Keratinocyte (primary cell): Measurements from ENCODE around the gene SASH1. TPM values are rescaled to one million over a fixed set of nuclear protein-coding genes. Genes with fewer than 3 reads are reported as not detected.

Experiments
- DNase-seq: peaks from one replicate; pipeline ENCODE4 v3.0.0-alpha.2; 2011; ENCODE audit warnings: low read depth, missing footprints, low spot score
- FAIRE-seq: peaks from 2 replicates; lab custom pipeline; 2011; peaks lifted over from hg19 to GRCh38; lab: Jason Lieb, UNC
- H2AFZ ChIP-seq: 2 replicates; pipeline ENCODE4 v1.6.0; 2012; ENCODE audit warnings: low read length, control low read depth, inconsistent platforms; ENCODE audit not compliant: control insufficient read depth
- H3K27ac ChIP-seq: 2 replicates; pipeline ENCODE4 v1.5.1; 2011; ENCODE audit warnings: low read length; ENCODE audit not compliant: control insufficient read depth, insufficient read depth
- H3K27me3 ChIP-seq: 3 replicates; pipeline ENCODE4 v1.6.0; 2011; ENCODE audit warnings: low read length; ENCODE audit not compliant: control insufficient read depth, insufficient read depth; ENCODE audit errors: extremely low read depth
- H3K36me3 ChIP-seq, 2 experiments: 2 replicates in 1 of 2; 3 replicates in 1 of 2; pipeline ENCODE4 v1.5.1; 2011; ENCODE audit warnings: low read length in 2 of 2, mild to moderate bottlenecking in 1 of 2; ENCODE audit not compliant: control insufficient read depth in 2 of 2, insufficient read depth in 2 of 2; ENCODE audit errors: extremely low read depth in 1 of 2
- H3K4me1 ChIP-seq: 3 replicates; pipeline ENCODE4 v1.5.1; 2011; ENCODE audit warnings: low read length; ENCODE audit not compliant: control insufficient read depth, insufficient read depth; ENCODE audit errors: extremely low read depth
- H3K4me2 ChIP-seq: 3 replicates; pipeline ENCODE4 v1.6.0; 2011; ENCODE audit warnings: low read depth, low read length; ENCODE audit not compliant: control insufficient read depth, insufficient read depth; ENCODE audit errors: extremely low read depth
- H3K4me3 ChIP-seq, 3 experiments: fragments of 200-600 bp in 1 of 3; sonication (generic) in 1 of 3; 2 replicates in 2 of 3; 3 replicates in 1 of 3; pipeline ENCODE4 v1.5.1; 2011 to 2016; ENCODE audit warnings: low read length in 3 of 3, mild to moderate bottlenecking in 3 of 3, control low read depth in 2 of 3, inconsistent platforms in 1 of 3, low read depth in 1 of 3, mixed read lengths in 1 of 3, mixed run types in 1 of 3, moderate library complexity in 1 of 3; ENCODE audit not compliant: control insufficient read depth in 2 of 3, insufficient read depth in 2 of 3; ENCODE audit errors: extremely low read depth in 1 of 3
- H3K79me2 ChIP-seq: 2 replicates; pipeline ENCODE4 v1.6.0; 2012; ENCODE audit warnings: low read length; ENCODE audit not compliant: control insufficient read depth, insufficient read depth
- H3K9ac ChIP-seq: 3 replicates; pipeline ENCODE4 v1.6.0; 2011; ENCODE audit warnings: low read length; ENCODE audit not compliant: control insufficient read depth, insufficient read depth; ENCODE audit errors: extremely low read depth
- H3K9me1 ChIP-seq: 3 replicates; pipeline ENCODE4 v1.6.0; 2011; ENCODE audit warnings: low read length; ENCODE audit not compliant: control insufficient read depth, insufficient read depth; ENCODE audit errors: extremely low read depth
- H3K9me3 ChIP-seq: 2 replicates; pipeline ENCODE4 v1.5.1; 2012; ENCODE audit warnings: low read depth, low read length; ENCODE audit not compliant: control insufficient read depth
- H4K20me1 ChIP-seq: 3 replicates; pipeline ENCODE4 v1.6.0; 2011; ENCODE audit warnings: low read length; ENCODE audit not compliant: control insufficient read depth, insufficient read depth; ENCODE audit errors: extremely low read depth
- CTCF ChIP-seq, 3 experiments: IDR thresholded peaks in 1 of 3; conservative IDR thresholded peaks in 1 of 3; optimal IDR thresholded peaks in 1 of 3; 2 replicates in 2 of 3; 3 replicates in 1 of 3; pipeline versions ENCODE3 to v1.5.1; 2011; ENCODE audit warnings: low read length in 3 of 3, mild to moderate bottlenecking in 3 of 3, moderate library complexity in 2 of 3, control low read depth in 1 of 3, inconsistent platforms in 1 of 3; ENCODE audit not compliant: insufficient read depth in 2 of 3; ENCODE audit errors: extremely low read depth in 1 of 3
- EZH2 ChIP-seq: IDR thresholded peaks from one replicate; pipeline ENCODE4 v1.6.1; 2012; ENCODE audit warnings: inconsistent platforms, mild to moderate bottlenecking, low read length, moderate library complexity
- dilution Hi-C: fragments of 300-500 bp; cut with MboI; formaldehyde crosslinking; loops from one replicate; pipeline ENCODE4 v1.7.0; 2020; ENCODE audit warnings: low sequenced_read_pairs; ENCODE audit not compliant: extremely low pct_ligation_motif_present
- polyA plus RNA-seq, 5 experiments: library from polyadenylated mRNA; depleted of rRNA in 3 of 5; stranded (reverse) in 3 of 5; stranded (forward) in 1 of 5; unstranded in 1 of 5; fragments of >200 nt; gene quantifications; 1 replicate in 1 of 5; 2 replicates in 3 of 5; 3 replicates in 1 of 5; pipeline versions ENCODE4 v1.2.1 to v1.2.3, GENCODE V29; 2011 to 2012; ENCODE audit warnings: missing spikeins in 2 of 5, low read depth in 1 of 5, low replicate concordance in 1 of 5

SASH1 gene
- polyA plus RNA-seq, 1 donor (not counting 4 experiments of a cell fraction or from before 2014, with no cell fraction given) = 4.4 TPM

DNA sequence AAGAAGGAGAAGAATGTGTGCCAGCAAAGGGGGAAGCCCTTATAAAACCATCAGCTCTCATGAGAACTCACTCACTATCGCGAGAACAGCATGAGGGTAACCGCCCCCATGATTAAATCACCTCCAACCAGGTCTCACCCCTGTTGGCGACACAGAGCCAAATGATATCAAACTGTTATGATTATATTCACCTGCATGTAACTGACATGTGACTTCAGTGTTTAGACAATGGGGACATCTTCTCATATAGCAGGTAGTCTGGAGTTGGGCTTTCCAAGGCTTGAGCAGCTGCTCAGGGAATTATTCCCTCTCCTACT lies 115.2 kb downstream of the SASH1 start:
- no peak for FAIRE-seq
- DNase-seq = no peak
- H3K4me3 ChIP-seq = no peak overlapping the region
- H3K27me3 ChIP-seq = no peaks in the 10 kb centered on the region
- H3K9me1 ChIP-seq = no peaks in the 10 kb centered on the region
- no peak overlapping the region for H3K9ac ChIP-seq
- no peaks in the 10 kb centered on the region for H3K79me2 ChIP-seq
- no peaks in the 10 kb centered on the region for H3K9me3 ChIP-seq
- H3K27ac ChIP-seq = no peak overlapping the region
- H3K4me1 ChIP-seq = peaks cover 2% of the 10 kb centered on the region
- H4K20me1 ChIP-seq = no peaks in the 10 kb centered on the region
- H3K4me2 ChIP-seq = no peak overlapping the region
- H2AFZ ChIP-seq = no peak overlapping the region
- TF ChIP-seq CTCF (optimal IDR thresholded peaks at IDR 0.05 in 1 of 3, IDR thresholded peaks at IDR 0.05 in 1 of 3, conservative IDR thresholded peaks at IDR 0.05 in 1 of 3; ENCODE audit: extremely low read depth in 1 of 3, insufficient read depth in 2 of 3, low read length in 3 of 3) (no peak), EZH2 (no peak)
- dilution Hi-C loops = no loop called here
- H3K36me3 ChIP-seq = no peaks in the 10 kb centered on the region

- no peak overlapping the region for H3K4me2 ChIP-seq
- H3K9me1 ChIP-seq = no peaks in the 10 kb centered on the region
- H3K27ac ChIP-seq = no peak overlapping the region
- H3K4me1 ChIP-seq = peaks cover 2% of the 10 kb centered on the region
- no peak overlapping the region for H3K9ac ChIP-seq
- H3K4me3 ChIP-seq = no peak overlapping the region
- dilution Hi-C loops = no loop called here
- H3K79me2 ChIP-seq = no peaks in the 10 kb centered on the region
- FAIRE-seq (no peak), DNase-seq (no peak)
- H4K20me1 ChIP-seq = no peaks in the 10 kb centered on the region
- H3K36me3 ChIP-seq = no peaks in the 10 kb centered on the region
- no peaks in the 10 kb centered on the region for H3K27me3 ChIP-seq
- TF ChIP-seq EZH2 (no peak), CTCF (optimal IDR thresholded peaks at IDR 0.05 in 1 of 3, IDR thresholded peaks at IDR 0.05 in 1 of 3, conservative IDR thresholded peaks at IDR 0.05 in 1 of 3; ENCODE audit: extremely low read depth in 1 of 3, insufficient read depth in 2 of 3, low read length in 3 of 3) (no peak)
- H3K9me3 ChIP-seq = no peaks in the 10 kb centered on the region
- no peak overlapping the region for H2AFZ ChIP-seq
Observed at GRCh38 chr6:148459238-148459637, 116.6 kb downstream of the SASH1 start.
